ENCODE measurements around the gene CYB5B. TPM values are rescaled to one million over a fixed set of nuclear protein-coding genes. Genes with fewer than 3 reads are reported as not detected.

The CYB5B gene
- total RNA-seq, 1 donor from 2014 or later, result 124 TPM

DNA sequence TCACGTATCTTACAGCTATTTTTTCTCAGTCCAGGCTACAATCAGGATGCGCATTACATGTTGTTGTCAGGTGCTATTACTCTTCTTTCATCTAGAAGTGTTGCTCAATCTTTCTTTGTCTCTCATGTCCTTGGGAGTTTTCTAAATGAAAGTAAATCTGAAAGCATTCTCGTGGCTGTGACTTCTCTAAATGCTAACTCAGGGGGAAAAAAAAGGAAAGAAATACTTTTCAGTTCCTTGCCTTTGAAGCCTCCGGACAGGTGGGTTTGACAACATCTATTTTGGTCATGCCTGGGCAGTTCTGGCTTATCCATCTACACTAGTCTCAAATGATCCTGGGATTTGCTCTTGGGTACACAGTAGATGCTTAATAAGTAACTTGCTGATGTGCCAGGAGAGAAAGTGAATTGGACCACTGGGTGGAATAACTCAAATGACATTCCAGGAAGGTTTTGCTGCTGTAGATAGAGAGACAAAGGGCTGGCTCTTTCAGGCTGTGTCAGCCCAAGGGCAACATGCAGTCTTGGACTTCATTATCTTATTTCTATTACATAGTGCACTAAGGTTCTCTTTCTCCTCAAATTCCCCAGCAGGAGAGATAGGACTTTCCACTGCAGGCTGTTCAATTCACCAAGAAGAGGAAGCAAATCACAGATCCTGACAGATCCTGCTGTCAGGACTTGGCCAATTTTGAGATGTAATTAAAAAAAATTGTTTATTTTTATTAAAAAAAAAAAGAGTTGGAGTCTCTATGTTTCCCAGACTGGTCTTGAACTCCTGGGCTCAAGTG is 77.7 kb downstream of the CYB5B start:
- TF ChIP-seq, protein P1, sequence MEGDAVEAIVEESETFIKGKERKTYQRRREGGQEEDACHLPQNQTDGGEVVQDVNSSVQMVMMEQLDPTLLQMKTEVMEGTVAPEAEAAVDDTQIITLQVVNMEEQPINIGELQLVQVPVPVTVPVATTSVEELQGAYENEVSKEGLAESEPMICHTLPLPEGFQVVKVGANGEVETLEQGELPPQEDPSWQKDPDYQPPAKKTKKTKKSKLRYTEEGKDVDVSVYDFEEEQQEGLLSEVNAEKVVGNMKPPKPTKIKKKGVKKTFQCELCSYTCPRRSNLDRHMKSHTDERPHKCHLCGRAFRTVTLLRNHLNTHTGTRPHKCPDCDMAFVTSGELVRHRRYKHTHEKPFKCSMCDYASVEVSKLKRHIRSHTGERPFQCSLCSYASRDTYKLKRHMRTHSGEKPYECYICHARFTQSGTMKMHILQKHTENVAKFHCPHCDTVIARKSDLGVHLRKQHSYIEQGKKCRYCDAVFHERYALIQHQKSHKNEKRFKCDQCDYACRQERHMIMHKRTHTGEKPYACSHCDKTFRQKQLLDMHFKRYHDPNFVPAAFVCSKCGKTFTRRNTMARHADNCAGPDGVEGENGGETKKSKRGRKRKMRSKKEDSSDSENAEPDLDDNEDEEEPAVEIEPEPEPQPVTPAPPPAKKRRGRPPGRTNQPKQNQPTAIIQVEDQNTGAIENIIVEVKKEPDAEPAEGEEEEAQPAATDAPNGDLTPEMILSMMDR (IDR thresholded peaks at IDR 0.05; ENCODE audit: partially characterized antibody, unreplicated experiment), result no peak
- Mint-ChIP-seq H3K27me3 (ENCODE audit: unreplicated experiment) (peaks cover 4% of the 10 kb centered on the region), H3K4me3 (ENCODE audit: unreplicated experiment) (no peak overlapping the region), H3K4me1 (ENCODE audit: low read depth, unreplicated experiment) (no peaks in the 10 kb centered on the region), H3K27ac (ENCODE audit: unreplicated experiment) (no peak overlapping the region), H3K36me3 (ENCODE audit: unreplicated experiment) (no peaks in the 10 kb centered on the region), H3K9me3 (ENCODE audit: unreplicated experiment) (no peaks in the 10 kb centered on the region)
- no peak for DNase-seq

DNA sequence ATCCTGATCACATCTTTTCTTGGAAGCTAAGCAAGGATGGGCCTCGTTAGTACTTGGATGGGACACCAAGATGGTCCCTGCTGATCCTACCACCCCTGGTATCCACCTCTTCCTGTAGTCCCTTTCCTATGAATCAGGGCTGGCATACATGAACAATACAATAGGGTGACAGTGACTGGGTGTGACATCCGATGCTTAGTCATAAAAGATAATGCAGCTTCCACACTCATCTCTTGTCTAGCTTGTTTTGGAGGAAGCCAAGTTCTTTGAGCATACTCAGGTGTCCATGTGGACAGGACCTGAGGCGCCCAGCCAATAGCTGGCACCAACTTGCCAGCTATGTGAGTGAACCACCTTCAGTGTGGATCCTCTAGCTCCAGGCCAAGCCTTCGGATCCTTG is 78.8 kb downstream of the CYB5B start:
- no peak overlapping the region for H3K4me3 Mint-ChIP-seq (ENCODE audit: unreplicated experiment)
- H3K4me1 Mint-ChIP-seq (ENCODE audit: low read depth, unreplicated experiment), result no peaks in the 10 kb centered on the region
- H3K27ac Mint-ChIP-seq (ENCODE audit: unreplicated experiment), result no peak overlapping the region
- no peaks in the 10 kb centered on the region for H3K36me3 Mint-ChIP-seq (ENCODE audit: unreplicated experiment)
- H3K9me3 Mint-ChIP-seq (ENCODE audit: unreplicated experiment), result no peaks in the 10 kb centered on the region
- TF ChIP-seq, protein P1 (IDR thresholded peaks at IDR 0.05; ENCODE audit: partially characterized antibody, unreplicated experiment), result no peak
- no peak for DNase-seq
- peaks cover 4% of the 10 kb centered on the region for H3K27me3 Mint-ChIP-seq (ENCODE audit: unreplicated experiment)

DNA sequence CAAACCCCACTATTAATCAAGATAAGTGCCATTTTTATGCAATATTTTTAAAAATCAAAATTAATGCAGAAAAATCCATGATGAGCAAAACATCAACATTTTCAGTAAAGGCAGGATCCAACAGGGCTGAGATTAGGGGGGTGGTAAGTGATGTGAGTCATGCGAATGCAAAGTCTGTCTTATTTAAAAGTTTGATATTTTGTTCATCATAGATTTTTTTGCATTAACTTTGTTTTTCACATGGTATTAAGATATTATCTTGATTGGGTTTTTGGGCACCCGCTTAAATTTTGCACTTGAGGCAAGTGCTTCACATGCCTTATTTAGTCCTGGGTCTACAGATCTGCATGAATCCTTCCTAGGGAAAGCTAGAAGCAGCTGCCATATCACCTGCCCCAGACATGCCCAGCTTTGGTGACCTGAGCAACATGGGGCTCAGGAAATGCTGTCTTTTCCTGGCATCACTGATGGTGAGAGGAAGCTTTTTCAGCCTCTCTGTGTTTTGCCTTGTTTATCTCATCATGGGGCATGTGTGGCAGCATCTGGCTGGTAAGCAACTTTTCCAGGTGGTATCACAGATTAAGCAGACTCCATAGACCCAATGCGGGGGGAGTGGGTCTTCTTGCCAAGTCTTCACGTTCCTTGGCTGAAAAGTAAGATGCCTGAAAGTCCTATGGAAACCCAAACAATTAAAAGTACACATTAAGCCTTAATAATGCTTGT is 83.8 kb downstream of the CYB5B start:
- Mint-ChIP-seq H3K27ac (ENCODE audit: unreplicated experiment) (no peak overlapping the region), H3K36me3 (ENCODE audit: unreplicated experiment) (no peaks in the 10 kb centered on the region), H3K4me1 (ENCODE audit: low read depth, unreplicated experiment) (no peaks in the 10 kb centered on the region), H3K9me3 (ENCODE audit: unreplicated experiment) (no peaks in the 10 kb centered on the region), H3K27me3 (ENCODE audit: unreplicated experiment) (no peaks in the 10 kb centered on the region), H3K4me3 (ENCODE audit: unreplicated experiment) (no peak overlapping the region)
- no peak for DNase-seq
- TF ChIP-seq, protein P1 (IDR thresholded peaks at IDR 0.05; ENCODE audit: partially characterized antibody, unreplicated experiment), result no peak

DNA sequence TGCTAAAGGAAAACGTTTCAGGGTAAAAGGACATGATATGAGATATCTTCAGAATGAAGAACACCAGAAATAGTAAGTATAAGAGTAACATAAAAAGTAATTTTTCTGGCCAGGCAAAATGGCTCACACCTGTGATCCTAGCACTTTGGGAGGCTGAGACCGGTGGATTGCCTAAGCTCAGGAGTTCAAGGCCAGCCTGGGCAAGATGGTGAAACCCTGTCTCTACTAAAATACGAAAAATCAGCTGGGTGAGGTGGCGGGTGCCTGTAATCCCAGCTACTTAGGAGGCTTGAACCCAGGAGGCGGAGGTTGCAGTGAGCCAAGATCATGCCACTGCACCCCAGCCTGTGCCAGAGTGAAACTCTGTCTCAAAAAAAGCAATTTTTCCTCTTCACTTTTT is 84.7 kb downstream of the CYB5B start:
- Mint-ChIP-seq H3K4me3 (ENCODE audit: unreplicated experiment) (no peak overlapping the region), H3K27ac (ENCODE audit: unreplicated experiment) (no peak overlapping the region), H3K27me3 (ENCODE audit: unreplicated experiment) (no peaks in the 10 kb centered on the region), H3K4me1 (ENCODE audit: low read depth, unreplicated experiment) (no peaks in the 10 kb centered on the region), H3K36me3 (ENCODE audit: unreplicated experiment) (no peaks in the 10 kb centered on the region), H3K9me3 (ENCODE audit: unreplicated experiment) (no peaks in the 10 kb centered on the region)
- TF ChIP-seq, protein P1 (IDR thresholded peaks at IDR 0.05; ENCODE audit: partially characterized antibody, unreplicated experiment), result no peak
- DNase-seq, result no peak

DNA sequence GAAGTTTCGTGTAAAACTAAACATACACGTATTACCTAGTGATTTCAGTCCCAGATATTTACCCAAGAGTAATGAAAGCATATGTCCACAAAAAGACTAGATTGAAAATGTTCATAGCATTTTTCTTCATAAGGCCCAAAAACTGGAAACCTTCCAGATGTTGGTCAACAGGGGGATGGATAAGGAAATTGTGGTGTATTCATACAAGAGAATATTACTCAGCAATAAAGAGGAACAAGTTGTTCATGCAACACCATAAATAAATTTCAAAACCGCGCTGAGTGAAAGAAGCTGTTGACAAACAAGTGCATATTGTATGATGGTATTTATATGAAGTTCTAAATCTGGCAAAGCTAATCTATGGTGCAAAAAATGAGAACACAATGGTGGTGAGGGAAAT is 87.2 kb downstream of the CYB5B start:
- no peak for DNase-seq
- H3K4me3 Mint-ChIP-seq (ENCODE audit: unreplicated experiment), result no peak overlapping the region
- no peak overlapping the region for H3K27ac Mint-ChIP-seq (ENCODE audit: unreplicated experiment)
- TF ChIP-seq, protein P1 (IDR thresholded peaks at IDR 0.05; ENCODE audit: partially characterized antibody, unreplicated experiment), result no peak
- no peaks in the 10 kb centered on the region for H3K9me3 Mint-ChIP-seq (ENCODE audit: unreplicated experiment)
- H3K4me1 Mint-ChIP-seq (ENCODE audit: low read depth, unreplicated experiment), result no peaks in the 10 kb centered on the region
- H3K36me3 Mint-ChIP-seq (ENCODE audit: unreplicated experiment), result no peaks in the 10 kb centered on the region
- H3K27me3 Mint-ChIP-seq (ENCODE audit: unreplicated experiment), result no peaks in the 10 kb centered on the region

All from glutamatergic neuron (in vitro differentiated cells).